GM18867 (cell line): Measurements from ENCODE around the gene CLVS2.

Experiments
- ATAC-seq: cut with Tn5 transposase; IDR thresholded peaks from one replicate; pipeline ENCODE4 v1.9.1; 2021; ENCODE audit warnings: mild to moderate bottlenecking, moderate library complexity; ENCODE audit not compliant: unreplicated experiment

CLVS2 gene, protein sequence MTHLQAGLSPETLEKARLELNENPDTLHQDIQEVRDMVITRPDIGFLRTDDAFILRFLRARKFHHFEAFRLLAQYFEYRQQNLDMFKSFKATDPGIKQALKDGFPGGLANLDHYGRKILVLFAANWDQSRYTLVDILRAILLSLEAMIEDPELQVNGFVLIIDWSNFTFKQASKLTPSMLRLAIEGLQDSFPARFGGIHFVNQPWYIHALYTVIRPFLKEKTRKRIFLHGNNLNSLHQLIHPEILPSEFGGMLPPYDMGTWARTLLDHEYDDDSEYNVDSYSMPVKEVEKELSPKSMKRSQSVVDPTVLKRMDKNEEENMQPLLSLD

DNA sequence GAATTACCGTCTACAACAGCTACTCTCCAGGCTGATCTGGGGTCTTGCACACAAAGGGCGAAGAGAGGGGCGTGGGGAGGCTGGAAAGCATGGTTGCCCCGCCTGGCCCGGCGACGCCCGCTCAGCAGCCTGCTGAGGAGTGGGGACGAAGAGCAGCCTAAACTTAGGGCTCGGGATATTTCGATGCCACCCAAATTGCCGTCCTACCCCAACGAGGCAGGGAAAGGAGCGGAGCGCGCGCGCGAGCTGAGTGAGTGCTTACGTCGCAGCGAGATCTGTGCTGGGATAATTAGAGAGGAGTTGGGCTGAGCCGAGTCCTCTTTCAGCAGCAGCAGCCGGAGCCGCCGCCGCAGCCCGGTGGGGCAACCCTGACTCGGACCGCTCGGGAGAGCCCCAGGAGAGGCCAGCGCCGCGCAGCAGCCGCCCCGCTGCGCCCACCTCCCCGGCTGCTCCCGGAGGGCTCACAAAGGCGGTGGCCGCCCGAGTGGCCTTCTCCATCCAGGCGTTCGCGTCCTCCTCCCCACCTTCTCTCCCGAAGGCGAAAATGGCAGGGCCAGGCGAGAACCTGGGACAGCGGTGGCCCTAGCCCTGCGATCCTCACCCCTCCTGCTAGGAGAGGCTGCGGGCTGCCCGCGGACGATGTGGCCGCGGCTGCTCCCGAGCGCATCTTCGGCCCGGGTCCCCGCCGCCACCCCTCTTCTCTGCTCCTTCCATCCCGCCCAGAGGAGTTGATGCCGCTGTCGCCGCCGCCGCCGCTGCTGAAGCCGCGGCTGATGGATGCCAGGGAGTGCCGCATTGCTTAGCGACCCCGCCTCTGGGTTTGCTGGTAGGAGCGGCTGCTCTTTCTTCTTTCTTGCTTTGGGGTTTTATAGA, at the start of gene CLVS2:
Gene CLVS2 (plus strand): TSS at position 315 of the 873 bp plus-strand sequence. CDS start 1,543 bp downstream, outside the sequence.
- no peak for ATAC-seq

DNA sequence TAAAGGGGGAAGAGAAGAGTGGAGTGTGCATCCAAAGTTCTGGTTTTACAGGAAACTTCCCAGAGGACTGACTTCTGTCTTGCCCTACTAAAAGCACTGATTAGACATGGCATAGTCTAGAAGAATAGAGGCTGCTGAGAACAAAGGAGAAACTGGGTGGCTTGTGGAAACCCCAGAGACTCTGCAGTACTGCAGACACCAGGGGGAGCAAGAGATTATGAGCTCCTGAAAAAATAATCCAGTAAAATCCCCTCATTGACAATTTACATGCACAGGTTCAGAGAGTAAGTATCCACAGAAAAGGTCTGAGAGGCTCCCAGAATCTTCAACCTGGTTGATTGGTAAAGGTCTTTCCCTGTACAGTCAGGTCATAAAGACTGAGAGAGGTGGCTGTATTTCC, 48.7 kb upstream of the CLVS2 start:
- ATAC-seq, result no peak

DNA sequence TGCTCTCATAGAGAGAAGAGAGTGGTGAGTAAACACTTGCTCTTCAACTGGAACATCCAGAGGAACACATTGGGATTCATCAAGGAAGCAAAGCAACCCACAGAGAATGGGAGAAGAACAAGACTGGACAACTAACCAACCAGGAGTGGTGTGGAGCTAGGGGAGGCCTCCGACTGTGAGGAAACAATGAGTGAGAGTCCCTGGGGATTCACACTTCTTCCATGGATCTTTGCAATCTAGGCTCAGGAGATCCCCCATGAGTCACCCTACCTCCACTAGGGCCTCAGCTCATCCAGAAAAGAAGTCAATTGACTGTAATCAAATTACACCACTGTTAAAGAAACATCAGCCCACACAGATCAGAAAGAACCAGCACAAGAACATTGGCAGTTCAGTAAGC, 42.3 kb upstream of the CLVS2 start:
- ATAC-seq, result no peak

DNA sequence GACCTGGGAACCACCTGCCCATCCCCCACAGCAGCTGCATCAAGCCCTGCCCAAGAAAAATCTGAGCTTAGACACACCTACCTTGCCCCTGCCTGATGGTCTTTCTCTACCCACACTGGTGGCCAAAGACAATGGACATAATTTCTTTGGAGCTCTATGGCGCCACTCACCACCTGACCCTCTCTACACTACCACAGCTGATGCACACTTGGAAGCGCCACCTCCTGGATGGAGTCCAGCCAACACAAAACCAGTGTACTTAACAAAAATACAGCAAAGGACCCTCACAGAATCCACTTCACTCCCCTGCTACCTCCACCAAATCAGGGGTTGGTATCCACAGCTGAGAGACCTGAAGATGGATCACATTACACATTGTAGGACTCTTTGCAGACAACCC, 39.7 kb upstream of the CLVS2 start:
- ATAC-seq, result no peak

DNA sequence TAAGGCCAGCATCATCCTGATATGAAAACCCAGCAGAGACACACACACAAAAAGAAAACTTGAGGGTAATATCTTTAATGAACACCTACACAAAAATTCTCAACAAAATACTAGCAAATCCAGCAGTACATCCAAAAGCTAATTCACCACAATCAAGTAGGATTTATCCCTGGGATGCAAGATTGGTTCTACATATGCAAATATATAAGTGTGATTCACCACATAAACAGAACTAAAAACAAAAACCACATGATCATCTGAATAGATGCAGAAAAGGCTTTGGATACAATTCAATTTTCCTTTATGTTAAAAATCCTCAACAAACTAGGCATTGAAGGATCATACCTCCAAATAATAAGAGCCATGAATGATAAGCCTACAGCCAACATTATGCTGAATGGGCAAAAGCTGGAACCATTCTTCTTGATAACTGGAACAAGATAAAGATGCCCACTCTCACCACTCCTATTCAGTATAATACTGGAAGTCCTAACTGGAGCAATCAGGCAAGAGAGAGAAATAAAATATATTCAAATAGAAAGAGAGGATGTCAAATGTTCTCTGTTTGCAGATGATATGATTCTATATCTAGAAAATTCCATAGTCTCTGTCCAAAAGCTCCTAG, 33.9 kb upstream of the CLVS2 start:
- ATAC-seq, result no peak

DNA sequence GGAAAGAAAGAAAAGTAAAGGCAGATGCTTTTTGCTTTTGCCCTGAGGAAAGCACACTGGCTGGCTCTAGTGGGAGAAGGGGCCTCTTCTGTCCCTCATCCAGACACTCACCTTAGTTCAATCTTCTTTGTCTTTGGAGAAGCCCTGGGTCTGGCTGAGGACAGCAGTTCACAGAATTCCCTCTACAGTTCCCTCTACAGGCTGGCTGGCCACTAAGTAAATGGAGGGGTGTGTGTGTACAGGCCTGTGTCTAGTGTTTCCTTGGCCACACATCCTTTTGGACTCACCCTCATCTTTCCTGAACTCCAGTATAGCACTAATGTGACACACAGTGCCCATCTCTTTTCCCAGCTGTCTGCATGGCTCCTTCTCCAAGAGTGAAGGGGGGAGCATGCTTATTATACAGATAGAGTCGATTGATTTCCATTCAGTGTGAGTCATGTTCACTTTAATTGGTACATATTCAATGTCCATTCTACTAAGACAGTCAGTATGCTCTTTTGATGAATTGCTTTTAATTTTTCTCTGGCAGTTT, 26.0 kb upstream of the CLVS2 start:
- ATAC-seq, result no peak

DNA sequence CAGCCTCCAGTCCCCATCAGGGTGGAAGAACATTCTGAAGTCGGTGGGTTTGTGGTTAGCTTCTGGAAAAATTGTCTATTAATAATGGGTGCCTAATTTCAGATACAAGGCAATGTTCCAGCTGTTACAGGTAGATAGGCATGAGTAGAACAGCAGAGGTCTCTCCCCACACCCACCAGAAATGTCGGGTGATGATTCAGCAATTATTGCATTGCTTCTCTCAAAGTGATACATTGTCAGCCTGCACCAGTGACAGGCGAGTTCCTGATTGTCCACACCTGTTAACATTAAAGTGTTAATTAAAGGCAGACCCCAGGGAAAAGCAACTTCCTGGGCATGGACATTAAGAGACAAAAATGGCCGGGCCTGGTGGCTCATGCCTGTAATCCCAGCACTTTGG, 18.9 kb upstream of the CLVS2 start:
- ATAC-seq, result no peak

DNA sequence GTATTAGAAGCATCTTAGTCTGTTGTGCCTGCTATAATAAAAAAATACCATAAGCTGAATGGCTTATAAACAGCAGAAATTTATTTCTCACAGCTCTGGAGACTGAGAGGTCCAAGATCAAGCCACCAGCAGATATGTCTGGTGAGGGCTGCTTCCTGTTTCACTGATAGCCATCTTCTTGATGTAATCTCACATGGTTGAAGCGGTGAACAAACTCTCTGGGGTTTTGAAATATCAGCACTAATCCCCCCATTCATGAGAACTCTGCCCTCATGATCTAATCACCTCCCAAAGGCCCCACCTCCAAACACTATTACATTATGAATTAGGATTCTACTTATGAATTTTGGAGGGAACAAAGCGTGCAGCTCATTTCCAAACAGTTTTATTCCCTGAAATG, 11.6 kb upstream of the CLVS2 start:
- ATAC-seq, result no peak

DNA sequence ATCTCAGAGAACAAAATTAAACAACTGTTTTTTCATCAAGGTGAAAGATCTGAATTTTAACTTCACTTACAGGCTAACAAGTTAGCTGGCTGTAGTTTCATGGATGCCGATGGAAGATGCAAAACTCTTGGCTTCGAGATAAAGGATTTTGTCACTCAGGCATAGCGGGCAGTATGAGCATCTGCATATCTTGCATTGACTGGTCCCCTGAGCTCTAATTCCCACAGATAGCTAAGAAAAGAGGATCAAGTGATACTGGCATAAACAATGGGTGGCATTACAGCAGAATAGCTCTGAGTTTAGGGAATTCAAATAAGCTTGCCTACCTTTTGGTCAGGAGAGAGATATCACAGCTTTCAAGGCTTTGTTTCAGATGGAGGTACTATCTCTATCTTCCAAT, 1.8 kb upstream of the CLVS2 start:
- no peak for ATAC-seq

DNA sequence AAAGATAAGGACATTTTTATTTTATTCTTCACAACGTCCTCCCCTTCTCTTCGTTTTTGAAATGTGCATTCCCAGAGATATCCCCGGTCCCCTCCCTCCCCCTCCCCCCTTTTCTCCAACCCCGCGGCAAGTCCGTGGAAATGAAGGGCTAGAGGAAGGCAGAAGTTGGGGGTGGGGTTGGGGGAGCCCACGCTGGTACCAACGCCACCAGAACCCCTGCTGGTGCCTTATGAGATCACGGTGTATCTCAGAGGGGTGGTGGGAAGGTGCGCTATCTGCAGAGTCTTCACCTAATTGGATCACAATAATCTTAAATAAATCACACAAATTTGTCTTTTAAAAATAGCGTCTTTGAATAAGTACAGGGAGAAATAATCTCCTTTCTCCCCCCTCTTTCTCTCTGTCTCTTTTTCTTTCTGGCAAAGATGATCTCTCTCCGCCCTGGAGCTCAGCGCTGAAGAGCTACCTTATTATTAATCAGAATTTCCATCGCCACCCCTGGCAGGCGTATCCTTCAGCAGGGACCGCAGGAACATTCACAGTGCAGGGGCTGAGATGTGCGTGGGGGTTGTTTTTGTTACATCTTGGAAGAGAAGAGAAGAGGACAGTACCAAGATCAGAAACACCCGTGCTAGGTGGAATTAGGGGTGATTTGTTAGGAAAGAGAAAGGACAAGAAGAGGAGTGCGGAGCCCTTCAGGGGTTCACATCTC, 915 bp downstream of the CLVS2 start:
- no peak for ATAC-seq

DNA sequence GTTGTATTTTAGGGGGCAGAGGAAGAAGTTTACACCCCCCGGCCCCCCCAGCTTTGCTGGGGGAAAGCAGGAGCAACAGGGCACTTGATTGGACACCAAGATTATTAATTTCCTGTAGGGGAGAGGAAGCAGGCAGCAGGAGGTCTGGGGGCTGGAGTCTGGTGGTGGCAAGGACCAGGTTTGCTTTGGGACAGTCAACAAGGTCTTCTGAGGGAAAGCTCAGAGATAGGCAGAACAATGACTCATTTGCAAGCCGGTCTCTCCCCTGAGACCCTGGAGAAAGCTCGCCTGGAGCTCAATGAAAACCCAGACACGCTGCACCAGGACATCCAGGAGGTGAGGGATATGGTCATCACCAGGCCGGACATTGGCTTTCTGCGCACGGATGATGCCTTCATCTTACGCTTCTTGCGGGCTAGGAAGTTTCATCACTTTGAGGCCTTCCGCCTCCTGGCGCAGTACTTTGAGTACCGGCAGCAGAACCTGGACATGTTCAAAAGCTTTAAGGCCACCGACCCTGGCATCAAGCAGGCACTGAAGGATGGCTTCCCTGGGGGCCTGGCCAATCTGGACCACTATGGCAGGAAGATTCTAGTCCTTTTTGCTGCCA, 1.6 kb downstream of the CLVS2 start:
- no peak for ATAC-seq

DNA sequence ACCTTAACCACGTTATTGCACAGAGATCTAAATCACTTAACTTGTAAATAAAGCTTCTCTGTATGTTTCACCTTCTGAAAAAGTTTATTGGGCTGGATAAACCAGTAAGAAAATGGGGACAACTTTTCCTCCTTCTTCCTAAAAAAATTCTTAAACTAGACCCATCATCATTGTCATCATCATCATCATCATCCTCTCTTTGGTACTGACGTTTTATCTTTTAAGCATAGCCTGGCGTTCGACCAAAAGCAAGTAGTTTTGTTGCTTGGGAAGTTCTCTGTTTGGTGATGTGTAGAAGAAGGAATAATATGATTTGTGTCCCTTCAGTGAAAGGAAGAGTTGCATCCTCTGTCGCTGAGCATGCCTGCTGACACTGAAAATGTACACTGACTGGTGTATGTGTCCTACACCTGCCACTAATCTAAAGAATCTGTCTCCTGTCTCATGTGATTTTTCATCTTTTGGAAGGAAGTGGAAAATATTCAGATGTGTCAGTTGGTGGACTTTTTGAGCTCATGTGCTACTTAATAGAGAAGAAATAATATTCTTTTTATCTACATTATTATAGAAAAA, 2.5 kb downstream of the CLVS2 start:
- no peak for ATAC-seq

DNA sequence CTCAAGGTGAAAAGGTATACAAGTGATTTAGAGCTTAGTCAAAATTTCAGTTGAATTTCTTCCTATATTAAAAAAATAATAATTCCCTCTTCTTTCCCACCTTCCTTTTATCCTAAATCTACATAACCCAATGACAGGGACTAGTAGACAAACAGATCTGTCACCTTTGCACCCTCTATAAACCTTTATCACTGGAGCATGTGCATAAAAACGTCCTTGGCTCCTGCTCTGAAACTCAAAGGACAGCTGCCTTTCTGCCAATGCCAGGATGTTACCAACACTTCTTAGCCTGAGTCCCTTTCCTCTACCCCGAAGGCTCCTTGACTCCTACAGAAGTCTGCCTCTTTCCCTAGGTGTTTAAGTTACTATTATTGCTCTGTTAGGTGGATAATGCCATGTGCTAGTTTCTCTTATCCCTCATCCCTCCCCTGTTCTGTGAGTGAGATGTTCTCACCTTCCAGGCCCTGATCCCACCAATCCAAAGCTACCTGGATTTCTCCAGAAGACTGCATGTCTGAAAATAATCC, 4.3 kb downstream of the CLVS2 start:
- ATAC-seq, result no peak

DNA sequence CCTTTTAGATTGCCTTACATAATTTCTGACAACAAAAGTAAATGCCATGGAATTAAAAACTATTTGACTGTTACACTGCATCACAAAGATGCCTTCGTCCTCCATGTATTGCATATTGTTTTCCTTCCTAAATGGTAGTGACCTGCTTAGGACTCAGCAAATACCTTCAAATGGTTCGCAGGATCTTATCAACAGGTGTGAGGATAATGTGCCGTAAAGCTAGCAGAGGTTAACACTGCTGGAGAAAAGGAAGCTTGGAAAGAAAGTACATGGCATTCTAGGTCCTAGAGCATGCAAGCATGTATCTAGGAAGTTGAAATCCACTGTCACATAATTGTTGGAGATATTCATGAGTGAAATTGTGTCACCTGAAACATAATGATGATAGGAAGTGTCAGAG, 5.5 kb downstream of the CLVS2 start:
- ATAC-seq, result no peak

DNA sequence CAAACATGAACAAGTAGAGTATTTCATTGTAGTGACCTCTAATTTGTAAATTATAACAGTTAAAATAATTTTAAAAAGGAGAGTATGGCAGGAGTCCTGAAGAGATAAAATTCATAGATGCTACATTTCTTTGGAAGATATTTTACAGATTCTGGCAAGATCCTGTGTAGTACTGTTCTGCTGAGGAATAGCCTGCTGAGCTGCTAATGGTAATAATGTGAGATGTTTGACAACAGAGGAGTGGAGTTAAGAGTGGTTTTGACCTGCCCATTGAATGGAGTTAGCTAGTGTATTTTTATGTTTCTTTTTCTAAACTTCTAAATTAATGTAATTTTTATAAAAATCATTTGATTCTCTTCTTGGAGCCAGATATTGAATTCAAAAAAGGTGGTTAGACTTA, 11.8 kb downstream of the CLVS2 start:
- ATAC-seq, result no peak

DNA sequence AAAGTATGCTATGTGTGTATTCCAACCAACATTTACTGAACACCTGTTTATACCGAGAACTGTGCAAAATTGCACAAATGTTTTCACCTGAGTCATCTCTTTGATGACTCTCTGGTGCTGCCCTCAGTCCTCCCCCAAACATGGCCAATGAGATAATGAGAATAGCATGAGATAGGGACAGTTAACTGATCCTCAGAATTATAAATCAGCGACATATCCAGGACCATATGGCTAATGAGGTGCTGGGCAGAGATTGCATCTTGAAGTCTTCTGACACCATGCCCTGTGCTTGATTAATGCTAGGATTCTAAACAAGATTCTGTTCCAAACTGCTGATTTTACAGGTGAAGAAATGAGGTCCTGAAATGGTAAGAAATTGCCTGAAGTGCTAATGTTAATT, 13.0 kb downstream of the CLVS2 start:
- ATAC-seq, result no peak

DNA sequence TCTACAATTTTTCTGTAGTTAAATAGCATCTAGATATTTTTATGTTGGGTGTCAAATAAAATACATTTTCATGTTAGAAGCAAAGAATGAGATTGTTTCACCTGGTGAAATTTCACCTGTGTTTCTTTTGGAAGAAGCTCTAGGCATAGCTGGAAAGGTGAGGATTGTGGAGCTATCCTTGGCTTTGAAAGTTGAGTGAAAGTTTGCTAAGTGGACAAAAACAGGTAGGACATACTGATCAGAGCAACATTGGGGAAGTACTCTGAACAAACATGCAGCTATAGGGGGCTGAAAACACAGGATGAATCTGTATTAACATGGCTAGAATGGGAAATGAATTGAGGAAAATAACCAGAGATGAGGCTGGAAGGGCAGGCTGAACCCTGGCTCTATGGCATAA, 18.8 kb downstream of the CLVS2 start:
- no peak for ATAC-seq

DNA sequence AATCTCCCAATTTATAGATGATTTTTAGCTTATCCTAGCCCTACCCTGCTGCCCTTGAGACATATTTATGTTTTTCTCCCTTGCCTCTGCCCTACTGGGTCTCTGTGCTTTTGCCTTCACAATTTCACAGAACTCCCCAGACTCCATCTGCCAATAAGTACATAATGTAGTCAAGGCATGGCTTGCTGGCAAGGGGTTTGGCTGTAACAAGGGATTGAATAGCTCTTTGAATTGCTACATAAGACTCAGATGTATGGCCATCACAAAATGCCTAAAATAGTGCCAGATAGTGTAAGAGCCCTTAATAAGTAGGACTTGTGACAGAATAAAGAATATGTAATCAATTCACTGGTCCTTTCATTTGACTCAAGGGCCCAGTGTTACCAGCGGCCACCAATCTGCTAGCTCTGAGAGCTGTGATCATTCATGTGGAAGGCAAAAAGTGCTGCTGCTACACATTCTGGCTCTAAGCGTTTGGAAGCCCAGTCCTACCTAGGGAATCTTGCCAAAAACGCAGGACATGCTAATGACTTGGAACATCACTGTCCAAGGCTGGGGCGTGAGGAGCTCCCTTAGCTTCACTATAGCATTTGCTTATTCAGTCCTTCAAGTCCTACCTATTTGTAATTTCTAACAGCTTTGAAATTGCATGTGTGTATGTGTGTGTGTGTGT, 20.5 kb downstream of the CLVS2 start:
- no peak for ATAC-seq

DNA sequence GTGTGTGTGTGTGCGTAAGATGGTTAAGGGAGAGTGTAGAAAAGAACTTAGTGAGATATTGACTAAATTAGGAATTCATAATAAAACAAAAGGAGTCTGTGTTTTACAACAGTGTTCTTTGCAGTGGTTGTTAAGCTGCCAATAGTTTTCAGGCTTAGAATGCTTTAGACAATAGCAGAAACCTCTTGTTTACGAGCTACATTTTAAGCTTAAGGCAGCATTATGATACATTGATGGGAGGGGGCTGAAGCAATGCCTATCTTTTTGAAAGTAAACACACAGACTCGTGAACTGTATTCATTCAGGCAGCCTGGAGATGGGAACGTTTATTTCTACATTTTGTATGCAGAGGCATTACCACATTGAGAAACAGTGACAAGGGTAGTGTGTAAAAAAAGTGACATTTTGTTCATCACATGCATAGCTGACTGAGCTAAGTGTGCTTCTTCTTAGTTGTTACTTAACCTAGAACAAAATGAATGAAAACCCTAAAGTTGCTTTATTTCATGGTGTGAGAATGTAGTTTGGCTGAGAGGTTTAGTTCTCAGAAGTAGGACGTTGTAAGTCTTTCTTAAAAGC, 21.2 kb downstream of the CLVS2 start:
- ATAC-seq, result no peak
